T47D (cell line): ENCODE data around the gene LDHD.
A peak's percentile ranks its signal among the peaks of the same experiment; 100 is the strongest.
"Not testable (repeated sequence)": the region's sequence is repeated elsewhere in the genome, so short reads cannot be mapped to it uniquely, and the experiment has no call there.

ENCODE experiments used
- DNase-seq, 2 experiments: peaks; one replicate each; pipeline versions ENCODE4 v3.0.0 to v3.0.0-alpha.2; 2011 to 2012; ENCODE audit warnings: low read depth in 1 of 2, low spot score in 1 of 2
- JUND ChIP-seq: IDR thresholded peaks from 2 replicates; pipeline ENCODE4 v1.6.1; 2012; ENCODE audit warnings: low read depth
- in situ Hi-C: cut with HindIII; loops from 2 replicates; pipeline ENCODE4 v1.10.0; 2016; ENCODE audit warnings: low sequenced_read_pairs, low pct_unique_long_range_greater_than_20kb

LDHD gene

GRCh38 chr16:75116081-75116910 lies at the start of gene LDHD:
Gene LDHD, minus strand, starts transcription at chr16:75116780. Its CDS starts 60 bp downstream, at chr16:75116720.
- in situ Hi-C loops: no loop called here
- TF ChIP-seq JUND: no peak
- DNase-seq: peak; percentile 92

- in situ Hi-C loops: no loop called here
- no peak for TF ChIP-seq JUND
- no peak for DNase-seq
Measured at GRCh38 chr16:75160386-75160785, 43.8 kb upstream of the LDHD start.

GRCh38 chr16:75152635-75153034 lies 36.1 kb upstream of the LDHD start:
- in situ Hi-C loops: no loop called here
- TF ChIP-seq JUND: no peak
- no peak for DNase-seq

GRCh38 chr16:75151798-75152197 lies 35.2 kb upstream of the LDHD start:
- in situ Hi-C loops: no loop called here
- DNase-seq: no peak
- no peak for TF ChIP-seq JUND

GRCh38 chr16:75148311-75149195 lies 32.0 kb upstream of the LDHD start, which contains the start of gene ZFP1:
Gene ZFP1, plus strand, starts transcription at chr16:75148524. Its CDS starts 4,428 bp downstream, at chr16:75152952.
- DNase-seq: peak; percentile 83 to 96
- no peak for TF ChIP-seq JUND
- in situ Hi-C loops: no loop called here

- no peak for TF ChIP-seq JUND
- in situ Hi-C loops: no loop called here
Measured at GRCh38 chr16:75147968-75148310, 31.4 kb upstream of the LDHD start.

GRCh38 chr16:75143941-75144340 lies 27.4 kb upstream of the LDHD start:
- no peak for TF ChIP-seq JUND
- no peak for DNase-seq
- in situ Hi-C loops: no loop called here

More at GRCh38 chr16:75147968-75148310, 31.4 kb upstream of the LDHD start:
- no peak for DNase-seq

GRCh38 chr16:75139498-75139897 lies 22.9 kb upstream of the LDHD start:
- DNase-seq: peak in 1 of 2 experiments; percentile 38
- TF ChIP-seq JUND: no peak
- in situ Hi-C loops: no loop called here

GRCh38 chr16:75138636-75139035 lies 22.1 kb upstream of the LDHD start:
- in situ Hi-C loops: no loop called here

GRCh38 chr16:75138233-75138632 lies 21.7 kb upstream of the LDHD start:
- in situ Hi-C loops: no loop called here
- TF ChIP-seq JUND: no peak
- DNase-seq: no peak

More at GRCh38 chr16:75138636-75139035, 22.1 kb upstream of the LDHD start:
- no peak for DNase-seq
- no peak for TF ChIP-seq JUND

GRCh38 chr16:75131081-75131480 lies 14.5 kb upstream of the LDHD start:
- no peak for DNase-seq
- in situ Hi-C loops: no loop called here
- TF ChIP-seq JUND: no peak

GRCh38 chr16:75130150-75130771 lies 13.7 kb upstream of the LDHD start:
- DNase-seq: peak in 1 of 2 experiments; percentile 82
- no peak for TF ChIP-seq JUND
- in situ Hi-C loops: no loop called here

GRCh38 chr16:75129421-75130149 lies 13.0 kb upstream of the LDHD start:
- DNase-seq: peak in 1 of 2 experiments; percentile 55
- in situ Hi-C loops: not testable (repeated sequence)
